Esophagus squamous epithelium (tissue), 5 donors: ENCODE results near the gene ARF6. TPM values are rescaled to one million over a fixed set of nuclear protein-coding genes. Genes with fewer than 3 reads are reported as not detected.

ENCODE experiments used
- DNase-seq: peaks from one replicate; lab custom pipeline; 2025; lab: John Stamatoyannopoulos, UW
- H3K27ac ChIP-seq, 4 donors: fragments of 200-600 bp; sonication (generic); one replicate each; pipeline ENCODE4 v1.5.1; 2016 to 2019; ENCODE audit warnings: mild to moderate bottlenecking in 1 of 4
- H3K27me3 ChIP-seq, 4 donors: fragments of 200-600 bp; sonication (generic); 1 replicate in 3 of 4; 2 replicates in 1 of 4; pipeline versions ENCODE4 v1.5.1 to v1.6.0; 2017 to 2021; ENCODE audit warnings: antibody characterized with exemption in 1 of 4
- H3K36me3 ChIP-seq, 3 donors: fragments of 200-600 bp; sonication (generic); one replicate each; pipeline ENCODE4 v1.5.1; 2016 to 2019
- H3K4me1 ChIP-seq, 3 donors: fragments of 200-600 bp; sonication (generic); one replicate each; pipeline ENCODE4 v1.5.1; 2017 to 2019
- H3K4me3 ChIP-seq, 4 donors: fragments of 200-600 bp; sonication (generic); 1 replicate in 3 of 4; 2 replicates in 1 of 4; pipeline ENCODE4 v1.5.1; 2016 to 2019; ENCODE audit warnings: mild to moderate bottlenecking in 2 of 4, moderate library complexity in 1 of 4
- H3K9me3 ChIP-seq, 3 donors: fragments of 200-600 bp; sonication (generic); one replicate each; pipeline ENCODE4 v1.5.1; 2016 to 2019
- POLR2A ChIP-seq, 4 donors: fragments of 450-650 bp; IDR thresholded peaks; one replicate each; pipeline ENCODE4 v1.6.1; 2017; ENCODE audit warnings: antibody characterized with exemption in 4 of 4, mild to moderate bottlenecking in 4 of 4, moderate library complexity in 3 of 4
- WGBS, 2 donors: methylation state at CpG; one replicate each; pipeline ENCODE4 v1.1.5; 2018; 5-methylcytosine and 5-hydroxymethylcytosine counted together
- intact Hi-C: fragments of 100-400 bp; cut with DNase I; formaldehyde crosslinking; loops from one replicate; pipeline ENCODE4 v1.15.0; 2022
- small RNA-seq, 4 donors: library from RNA; depleted of rRNA; stranded (forward); fragments of <200 nt; gene quantifications; one replicate each; pipeline ENCODE3, GENCODE V24; 2016
- total RNA-seq, 4 donors: library from RNA; depleted of rRNA; stranded (reverse); fragments of >200 nt; gene quantifications; one replicate each; pipeline ENCODE4 v1.1.0, GENCODE V29; 2016
- TF ChIP-seq, protein P1 (sequence below), 6 experiments: fragments of 450-650 bp in 4 of 6; fragments of 200-600 bp in 2 of 6; sonication (generic) in 2 of 6; IDR thresholded peaks; one replicate each; pipeline ENCODE4 v1.5.1; 2016 to 2019; ENCODE audit warnings: antibody characterized with exemption in 6 of 6, mild to moderate bottlenecking in 4 of 6, moderate library complexity in 4 of 6
- donor health status: DM: yes; HTN: yes; CAD: no.

Gene ARF6
- total RNA-seq, 4 donors from 2014 or later: 109 to 156 (median 133) TPM

DNA sequence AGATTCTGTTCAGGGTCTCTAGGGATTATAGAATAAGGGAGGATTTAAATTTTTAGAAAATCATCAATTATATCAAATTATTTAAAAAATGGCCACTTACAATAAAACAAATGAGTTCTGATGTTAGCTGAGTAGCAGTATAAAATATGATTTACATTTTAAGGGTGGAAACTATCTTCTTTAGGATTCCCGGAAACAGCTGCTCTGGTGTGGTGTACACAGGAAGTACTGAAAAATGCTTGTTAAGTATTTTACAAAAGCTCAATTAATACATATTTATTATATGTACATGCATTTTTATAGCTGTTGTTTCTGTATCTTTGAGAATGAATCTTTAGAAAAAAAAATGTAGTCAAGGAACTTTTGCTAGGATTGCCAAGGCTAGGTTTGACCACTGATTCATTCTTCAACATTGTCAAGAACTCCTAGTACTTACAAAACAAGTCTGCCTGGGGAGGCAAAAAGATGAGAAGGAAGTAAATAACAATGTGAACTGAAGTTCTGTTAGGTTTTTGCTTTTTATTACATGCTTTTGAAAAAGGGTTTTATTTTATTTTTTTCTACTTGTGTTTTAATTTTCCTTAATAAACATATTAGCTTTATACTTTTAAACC lies 48.0 kb downstream of the ARF6 start:
- TF ChIP-seq, protein P1, sequence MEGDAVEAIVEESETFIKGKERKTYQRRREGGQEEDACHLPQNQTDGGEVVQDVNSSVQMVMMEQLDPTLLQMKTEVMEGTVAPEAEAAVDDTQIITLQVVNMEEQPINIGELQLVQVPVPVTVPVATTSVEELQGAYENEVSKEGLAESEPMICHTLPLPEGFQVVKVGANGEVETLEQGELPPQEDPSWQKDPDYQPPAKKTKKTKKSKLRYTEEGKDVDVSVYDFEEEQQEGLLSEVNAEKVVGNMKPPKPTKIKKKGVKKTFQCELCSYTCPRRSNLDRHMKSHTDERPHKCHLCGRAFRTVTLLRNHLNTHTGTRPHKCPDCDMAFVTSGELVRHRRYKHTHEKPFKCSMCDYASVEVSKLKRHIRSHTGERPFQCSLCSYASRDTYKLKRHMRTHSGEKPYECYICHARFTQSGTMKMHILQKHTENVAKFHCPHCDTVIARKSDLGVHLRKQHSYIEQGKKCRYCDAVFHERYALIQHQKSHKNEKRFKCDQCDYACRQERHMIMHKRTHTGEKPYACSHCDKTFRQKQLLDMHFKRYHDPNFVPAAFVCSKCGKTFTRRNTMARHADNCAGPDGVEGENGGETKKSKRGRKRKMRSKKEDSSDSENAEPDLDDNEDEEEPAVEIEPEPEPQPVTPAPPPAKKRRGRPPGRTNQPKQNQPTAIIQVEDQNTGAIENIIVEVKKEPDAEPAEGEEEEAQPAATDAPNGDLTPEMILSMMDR (IDR thresholded peaks at IDR 0.05): no peak
- no peak for TF ChIP-seq POLR2A (IDR thresholded peaks at IDR 0.05)

DNA sequence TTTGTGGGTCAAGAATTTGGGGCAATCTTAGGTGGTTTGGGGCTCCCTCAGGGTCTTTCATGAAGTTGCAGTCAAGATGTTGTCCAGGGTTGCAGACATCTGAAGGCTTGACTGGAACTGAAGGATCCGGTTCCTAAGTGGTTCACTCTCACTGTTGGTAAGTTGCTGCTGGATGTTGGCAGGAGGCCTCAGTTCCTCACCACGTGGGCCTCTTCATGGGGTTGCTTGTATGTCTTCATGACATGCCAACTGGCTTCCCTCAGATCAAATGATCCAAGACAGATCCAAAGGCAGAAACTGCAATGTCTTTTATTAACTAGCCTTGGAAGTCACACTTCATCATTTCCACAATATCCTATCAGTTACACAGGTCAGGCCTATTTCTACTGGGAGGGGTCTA lies 49.2 kb downstream of the ARF6 start:
- TF ChIP-seq, protein P1 (IDR thresholded peaks at IDR 0.05): no peak
- TF ChIP-seq POLR2A (IDR thresholded peaks at IDR 0.05): no peak
- Histone ChIP-seq H3K27me3 (no peaks in the 10 kb centered on the region), H3K27ac (no peak overlapping the region), H3K4me1 (peaks cover 6 to 54% (median 22%) of the 10 kb centered on the region in 3 donors), H3K4me3 (no peak overlapping the region), H3K9me3 (peaks cover 0 to 5% (median 0%) of the 10 kb centered on the region in 3 donors), H3K36me3 (no peaks in the 10 kb centered on the region)
- WGBS, 2 donors: 33 to 64% methylated on average over 2 of the region's 2 CpGs
- intact Hi-C loops: no loop called here
- no peak for DNase-seq

More for the DNA sequence above, 48.0 kb downstream of the ARF6 start:
- H3K9me3 ChIP-seq: peaks cover 0 to 5% (median 0%) of the 10 kb centered on the region in 3 donors
- no peak for DNase-seq
- H3K27me3 ChIP-seq: no peaks in the 10 kb centered on the region
- H3K27ac ChIP-seq: peak overlapping the region in 2 of 4 donors; percentile 51 to 67
- intact Hi-C loops: no loop called here
- no peak overlapping the region for H3K4me3 ChIP-seq
- 54 to 71% methylated on average over 1 of the region's 1 CpG for WGBS, 2 donors
- no peaks in the 10 kb centered on the region for H3K36me3 ChIP-seq
- peaks cover 0 to 42% (median 10%) of the 10 kb centered on the region in 3 donors for H3K4me1 ChIP-seq

DNA sequence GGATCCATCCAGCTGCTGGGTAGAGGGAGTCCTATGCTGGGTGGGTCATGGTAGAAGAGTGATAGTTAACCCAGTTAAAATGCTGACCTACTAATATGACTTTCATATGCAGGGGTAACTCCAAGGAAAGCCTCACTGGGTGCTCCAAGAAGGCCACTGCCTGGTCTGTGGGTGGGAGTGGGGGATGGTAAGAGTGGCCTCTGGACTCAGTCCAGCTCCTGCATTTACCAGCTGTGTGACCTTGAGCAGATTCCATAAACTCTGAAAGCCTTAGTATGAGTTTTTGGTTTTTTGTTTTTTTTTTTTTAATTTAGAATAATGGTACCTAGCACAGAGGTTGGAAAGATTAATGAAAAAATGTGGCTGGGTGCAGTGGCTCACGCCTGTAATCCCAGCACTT lies 51.6 kb downstream of the ARF6 start:
- no peak for DNase-seq
- Histone ChIP-seq H3K4me1 (peaks cover 6 to 74% (median 24%) of the 10 kb centered on the region in 3 donors), H3K9me3 (no peaks in the 10 kb centered on the region), H3K27ac (no peak overlapping the region), H3K4me3 (no peak overlapping the region), H3K27me3 (no peaks in the 10 kb centered on the region), H3K36me3 (no peaks in the 10 kb centered on the region)
- WGBS, 2 donors: 70 to 88% methylated on average over 1 of the region's 1 CpG
- TF ChIP-seq, protein P1 (IDR thresholded peaks at IDR 0.05): no peak
- TF ChIP-seq POLR2A (IDR thresholded peaks at IDR 0.05): no peak
- intact Hi-C loops: no loop called here

DNA sequence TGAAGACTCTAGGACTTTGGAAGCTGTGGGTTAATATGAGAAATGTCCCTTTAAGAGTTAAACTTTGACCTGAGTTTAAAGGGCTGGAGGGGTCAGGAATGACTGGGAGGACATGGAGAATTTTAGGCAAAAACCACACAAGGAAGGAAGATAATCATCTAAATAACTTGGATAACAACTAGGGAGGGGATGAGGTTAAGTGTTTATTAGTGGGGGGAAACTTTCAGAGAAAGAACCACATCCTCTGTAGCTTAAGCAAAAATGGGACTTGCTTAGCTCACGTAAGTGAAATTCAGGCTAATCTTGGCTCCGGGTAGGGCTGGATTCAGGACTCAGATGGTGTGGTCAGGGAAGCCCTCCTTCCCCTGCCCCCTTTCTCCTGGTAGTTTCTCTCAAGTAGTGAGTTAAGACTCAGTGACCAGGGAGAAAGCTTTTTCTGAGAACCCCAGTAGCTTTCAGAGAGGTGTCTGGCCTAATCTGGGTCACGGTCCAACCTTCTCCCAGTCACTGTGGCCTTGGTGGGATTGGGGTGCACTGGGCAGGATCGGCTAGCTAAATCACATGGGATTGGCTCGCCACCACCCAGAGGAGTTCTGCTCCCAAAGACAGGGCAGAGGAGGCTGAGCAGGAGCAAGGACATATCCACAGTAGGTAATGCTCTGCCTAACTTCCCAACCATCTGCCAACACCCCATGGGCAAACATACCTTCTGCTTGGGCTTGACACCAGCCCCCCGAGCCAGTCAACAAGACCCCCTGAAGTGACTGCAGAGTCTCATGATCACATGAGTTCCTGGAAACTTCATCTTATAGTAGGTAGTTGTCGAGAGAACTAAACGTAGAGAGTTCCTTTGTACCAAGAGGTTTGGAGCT lies 52.8 kb downstream of the ARF6 start:
- Histone ChIP-seq H3K4me3 (no peak overlapping the region), H3K4me1 (peaks cover 14 to 74% (median 16%) of the 10 kb centered on the region in 3 donors), H3K9me3 (no peaks in the 10 kb centered on the region), H3K27ac (peak overlapping the region; percentile 42 to 92 (median 80)), H3K36me3 (no peaks in the 10 kb centered on the region), H3K27me3 (no peaks in the 10 kb centered on the region)
- WGBS, 2 donors: 75 to 86% methylated on average over 7 to 8 of the region's 8 CpGs
- no peak for DNase-seq
- no peak for TF ChIP-seq POLR2A (IDR thresholded peaks at IDR 0.05)
- TF ChIP-seq, protein P1 (IDR thresholded peaks at IDR 0.05): no peak
- intact Hi-C loops: no loop called here

Small RNA genes within 50 kb of the gene (small RNA-seq; reads per million reads assigned to genes)
- 0 reads per million in 4 donors for gene RF00017
- 4.4 to 75.6 (median 19.1) reads per million in 4 donors for gene RN7SL2
- gene RN7SL3: 0.57 to 2.5 (median 1.1) reads per million in 4 donors
- gene RNU6-189P: 0 reads per million in 4 donors

Other genes starting within 250 kb of the ARF6 start
- 10 to 100 TPM in 2 of 4 donors, 1 to 10 TPM in 2; 7.9 to 23.5 (median 13.2) TPM for gene POLE2, start 204.9 kb upstream of the ARF6 start, total RNA-seq
- 1 to 10 TPM in 3 of 4 donors, under 1 TPM in 1; 0.97 to 6.5 (median 3.2) TPM for gene KLHDC1, start 200.0 kb upstream of the ARF6 start, total RNA-seq
- 10 to 100 TPM; 21.1 to 56.1 (median 41.5) TPM for gene KLHDC2, start 124.9 kb upstream of the ARF6 start, total RNA-seq
- gene NEMF, start 40.3 kb upstream of the ARF6 start, total RNA-seq: 10 to 100 TPM; 36.4 to 89.8 (median 59.9) TPM
- 1 to 10 TPM; 3.9 to 8.6 (median 4.8) TPM for gene VCPKMT, start 223.5 kb downstream of the ARF6 start, total RNA-seq